Tongue (tissue), 2 donors: ENCODE measurements around the gene ITGA8. TPM values are rescaled to one million over a fixed set of nuclear protein-coding genes. Genes with fewer than 3 reads are reported as not detected.
A peak's percentile ranks its signal among the peaks of the same experiment; 100 is the strongest.
"Not testable (repeated sequence)": the region's sequence is repeated elsewhere in the genome, so short reads cannot be mapped to it uniquely, and the experiment has no call there.

Experiments
- DNase-seq: peaks from one replicate; pipeline ENCODE4 v3.0.0-alpha.2; 2015
- total RNA-seq: library from RNA; depleted of rRNA; stranded (reverse); fragments of >200 nt; gene quantifications from one replicate; pipeline ENCODE4 v1.2.3, GENCODE V29; 2014

Gene ITGA8
- total RNA-seq, 1 donor from 2014 or later: 18.8 TPM

DNA sequence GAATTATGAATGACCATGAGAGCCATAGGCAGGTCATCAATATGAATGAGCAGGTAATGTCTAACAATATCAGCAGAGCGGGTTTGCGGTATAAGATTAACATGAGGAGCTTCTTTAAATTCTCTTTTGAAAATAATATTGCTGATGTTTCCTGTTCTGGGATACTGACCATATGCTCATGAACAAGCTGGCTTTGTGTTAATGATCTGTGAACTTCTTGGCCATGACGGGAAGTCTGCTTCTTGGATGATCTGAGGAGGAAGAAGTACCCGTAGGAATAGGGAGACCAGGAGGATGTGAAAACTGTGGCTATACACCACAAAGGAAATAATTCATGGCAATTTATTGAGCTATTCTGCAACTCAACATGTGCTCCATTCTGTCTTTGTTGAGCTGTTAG lies 38.6 kb downstream of the ITGA8 start:
- DNase-seq: no peak

DNA sequence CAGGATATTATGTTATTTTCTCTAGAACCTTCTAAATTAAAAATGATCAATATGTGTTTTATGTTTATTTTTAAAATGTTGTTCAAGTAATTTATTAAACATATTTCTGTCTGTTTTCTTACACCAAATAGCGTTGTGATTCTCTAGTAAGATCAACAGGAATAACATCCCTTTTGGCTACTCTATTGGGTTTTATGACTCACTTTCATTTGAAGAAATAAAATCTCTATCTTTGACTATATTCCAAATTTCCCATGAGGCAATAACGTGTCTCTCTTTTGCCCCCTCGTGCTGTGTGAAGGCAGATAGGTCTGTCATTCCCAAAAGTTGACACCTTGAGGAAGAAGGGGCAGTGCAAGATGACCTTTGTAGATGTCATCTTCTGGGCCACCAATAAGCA lies 40.9 kb downstream of the ITGA8 start:
- DNase-seq: no peak

DNA sequence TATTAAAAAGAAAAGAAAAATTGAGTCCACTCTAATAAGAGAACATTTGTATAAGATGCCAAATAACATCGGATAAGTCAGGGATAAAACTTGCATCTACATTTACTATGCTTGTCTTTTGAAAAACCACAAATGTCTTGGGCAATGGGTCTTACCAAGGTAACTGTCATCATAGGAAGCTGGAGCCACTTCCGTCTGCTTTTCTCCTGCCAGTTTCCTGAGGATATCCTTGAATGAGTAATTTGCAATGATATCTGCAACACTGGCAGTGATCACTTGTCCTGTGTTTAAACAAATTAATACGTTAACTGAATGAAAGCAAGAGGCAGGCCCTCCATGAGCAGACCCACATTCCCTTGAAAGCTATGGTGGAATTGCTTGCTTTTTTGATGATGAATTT lies 47.3 kb downstream of the ITGA8 start:
- DNase-seq: no peak

DNA sequence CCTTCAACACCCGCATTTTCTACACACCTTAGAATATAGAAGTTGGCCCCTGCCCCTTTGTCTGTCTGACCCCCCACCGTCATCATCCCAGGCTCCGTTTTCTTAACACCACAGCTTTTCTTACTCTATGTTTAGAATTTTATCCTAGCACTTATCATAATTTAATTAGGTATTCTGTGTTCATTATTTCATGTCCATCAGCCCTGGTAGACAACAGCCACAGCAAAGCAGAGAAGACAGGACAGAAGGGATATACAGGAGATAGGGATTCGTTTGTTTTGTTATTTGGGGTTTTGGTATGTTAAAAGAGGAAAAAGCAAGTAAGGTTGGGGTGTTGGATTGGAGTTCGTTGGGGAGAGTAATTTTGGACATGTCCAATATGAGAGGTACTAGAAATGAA lies 48.8 kb downstream of the ITGA8 start:
- no peak for DNase-seq

DNA sequence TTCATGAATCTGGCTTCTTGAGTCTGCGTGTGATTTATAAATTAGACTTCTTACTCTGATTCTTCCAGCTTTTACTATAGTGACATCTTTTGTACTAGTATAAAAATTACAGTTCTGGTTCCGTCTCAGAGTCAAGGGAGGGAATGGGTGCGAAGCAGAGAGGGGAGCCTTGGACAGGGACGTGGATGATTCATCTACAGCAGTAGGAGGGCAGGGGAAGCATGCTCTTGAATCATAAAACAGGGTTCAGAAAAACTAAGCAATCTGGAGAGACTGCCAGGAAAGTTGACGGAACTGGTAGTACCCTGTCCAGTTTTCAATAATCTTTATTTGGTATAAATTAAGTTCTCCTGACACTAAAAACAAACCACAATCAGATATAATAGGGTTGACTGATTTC lies 58.1 kb downstream of the ITGA8 start:
- no peak for DNase-seq

DNA sequence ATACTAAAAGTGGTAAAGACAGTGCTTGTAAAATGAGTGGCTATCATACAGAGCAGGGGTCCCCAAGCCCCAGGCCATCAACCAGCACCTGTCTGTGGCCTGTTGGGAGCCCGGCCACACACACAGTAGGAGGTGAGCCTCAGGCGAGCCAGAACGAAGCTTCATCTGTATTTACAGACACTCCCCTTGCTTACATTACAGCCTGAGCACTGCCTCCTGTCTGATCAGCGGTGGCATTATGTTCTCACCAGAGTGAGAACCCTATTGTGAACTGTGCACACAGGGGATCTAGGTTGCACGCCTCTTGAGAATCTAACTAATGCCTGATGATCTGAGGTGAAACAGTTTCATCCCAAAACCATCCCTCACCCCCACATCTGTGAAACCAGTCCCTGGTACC lies 58.7 kb downstream of the ITGA8 start:
- no peak for DNase-seq

DNA sequence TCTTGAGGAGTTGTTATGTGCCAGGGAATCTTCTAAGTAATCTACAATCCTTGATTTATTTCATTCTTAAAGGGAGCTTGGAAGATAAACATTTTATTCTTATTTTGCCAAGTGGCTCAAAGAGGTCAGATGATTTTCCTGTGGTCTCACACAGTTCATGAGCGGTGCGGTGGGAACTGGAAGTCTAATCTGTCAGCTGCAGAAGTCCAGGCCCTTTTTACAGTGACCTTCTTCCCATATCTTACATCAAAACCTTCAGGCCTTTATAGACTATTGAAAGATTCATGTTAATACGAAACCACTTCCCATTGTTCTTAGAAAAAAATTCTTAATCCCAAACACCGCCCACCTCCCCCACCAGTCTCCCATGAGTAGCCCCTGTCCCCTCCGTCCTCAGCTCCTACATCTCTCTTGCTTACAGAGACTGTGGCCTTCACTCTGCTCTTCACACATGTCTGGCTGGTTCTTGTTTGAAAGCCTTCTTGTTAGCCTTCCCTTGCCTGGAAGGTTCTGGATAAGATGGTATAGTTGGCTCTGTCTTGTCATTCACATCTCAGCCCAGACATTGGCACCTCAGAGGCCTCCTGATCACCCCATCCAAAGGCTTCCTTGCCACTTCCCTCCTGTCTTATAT lies 61.5 kb downstream of the ITGA8 start:
- DNase-seq: no peak

DNA sequence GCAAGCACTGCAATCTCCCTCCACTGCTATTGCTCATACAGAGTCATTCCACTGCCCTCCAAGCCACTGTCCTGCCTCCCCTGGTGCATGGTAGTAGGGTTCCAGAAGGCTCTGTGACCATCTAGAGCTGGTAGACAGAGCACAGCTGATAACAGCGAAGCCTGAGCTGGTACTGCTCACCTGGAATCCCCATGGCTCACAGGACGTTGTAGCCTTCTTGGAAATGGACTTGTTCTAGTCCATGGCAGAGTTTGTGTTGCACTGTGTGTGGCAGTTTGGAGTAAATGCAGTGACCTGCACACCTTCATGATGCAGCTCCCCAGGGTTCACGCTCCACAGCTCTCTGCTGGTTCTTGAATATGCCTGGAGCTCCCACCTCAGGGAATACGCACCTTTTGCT lies 67.0 kb downstream of the ITGA8 start:
- DNase-seq: no peak

DNA sequence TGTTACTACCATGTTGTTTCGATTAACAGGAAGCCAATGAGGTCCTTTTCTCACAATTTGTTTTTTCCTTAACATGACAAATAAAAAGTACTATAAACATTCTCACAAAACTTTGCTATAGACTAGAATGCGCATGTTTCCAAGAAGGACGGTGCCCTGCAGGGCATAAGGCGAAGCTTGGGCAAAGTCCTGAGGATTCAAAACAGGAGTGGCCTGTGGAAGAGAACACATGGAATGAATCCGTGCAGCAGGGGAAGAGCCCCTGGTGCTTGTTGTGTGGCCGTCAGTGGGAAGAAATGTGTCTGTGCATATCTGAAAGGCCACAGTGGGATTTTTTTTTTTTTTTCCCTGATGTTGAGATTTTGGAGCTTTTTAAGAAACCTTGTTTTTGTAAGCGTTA lies 67.6 kb downstream of the ITGA8 start:
- DNase-seq: no peak

DNA sequence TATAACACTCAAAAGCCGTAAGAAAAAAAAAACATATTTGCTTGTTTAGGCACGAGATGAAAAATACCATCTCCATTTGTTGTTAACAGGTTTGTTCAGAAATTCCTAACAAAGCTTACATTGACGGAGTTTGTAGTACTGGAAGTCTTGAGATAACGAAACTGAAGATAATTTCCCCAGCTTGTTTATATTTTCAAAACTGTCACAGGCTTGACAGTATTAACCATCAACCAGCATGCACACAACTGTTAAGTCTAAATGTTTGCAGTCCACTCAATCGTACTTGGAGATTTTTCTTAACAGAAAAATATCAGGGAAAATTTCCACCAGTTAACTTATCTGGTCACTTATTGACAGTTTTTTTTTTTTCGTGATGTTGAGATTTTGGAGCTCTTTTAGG lies 68.5 kb downstream of the ITGA8 start:
- no peak for DNase-seq

DNA sequence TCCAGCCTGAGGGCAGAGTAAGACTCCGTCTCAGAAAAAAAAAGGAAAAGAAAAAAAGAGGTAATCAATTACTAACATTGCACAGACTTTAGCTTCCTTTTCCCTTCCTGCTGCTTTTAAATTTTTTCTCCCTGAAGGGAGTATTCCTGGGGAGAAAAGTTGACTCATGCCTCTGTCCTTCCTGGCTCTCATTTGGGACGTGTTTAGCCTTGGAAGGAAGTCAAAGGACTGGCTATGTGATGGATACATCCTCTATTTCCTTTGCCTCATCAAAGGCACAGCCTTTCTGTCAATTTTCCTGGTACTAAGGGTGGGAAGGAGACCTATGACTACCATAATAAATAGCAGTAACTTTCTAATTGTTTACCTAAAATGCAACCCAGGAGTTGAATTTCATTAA lies 77.6 kb downstream of the ITGA8 start:
- no peak for DNase-seq

DNA sequence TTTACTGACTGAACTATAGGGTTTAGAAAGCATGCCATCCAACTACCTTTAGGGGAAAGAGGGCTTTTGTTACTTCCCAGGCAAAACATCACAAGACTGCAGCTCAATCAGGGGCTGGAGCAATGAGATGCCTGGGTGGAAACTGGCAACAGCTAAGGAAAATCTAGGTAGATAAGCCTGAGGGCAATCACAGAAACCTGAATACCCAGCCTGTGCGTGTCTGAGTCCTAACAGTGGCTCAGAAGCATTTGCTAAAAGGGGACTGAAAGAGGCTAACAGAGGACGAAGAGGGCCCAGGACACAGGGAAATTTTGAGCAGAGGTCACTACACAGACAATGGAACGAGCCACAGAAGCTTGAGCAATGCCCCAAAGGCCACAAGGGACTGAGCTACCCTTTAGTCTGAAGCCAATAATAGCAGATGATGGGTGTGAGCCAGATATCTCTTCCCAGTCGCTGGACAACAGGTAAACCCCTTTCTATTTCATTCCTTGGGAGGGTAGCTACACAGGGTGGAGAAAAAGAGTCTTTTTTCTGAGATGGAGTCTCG lies 79.1 kb downstream of the ITGA8 start:
- no peak for DNase-seq

DNA sequence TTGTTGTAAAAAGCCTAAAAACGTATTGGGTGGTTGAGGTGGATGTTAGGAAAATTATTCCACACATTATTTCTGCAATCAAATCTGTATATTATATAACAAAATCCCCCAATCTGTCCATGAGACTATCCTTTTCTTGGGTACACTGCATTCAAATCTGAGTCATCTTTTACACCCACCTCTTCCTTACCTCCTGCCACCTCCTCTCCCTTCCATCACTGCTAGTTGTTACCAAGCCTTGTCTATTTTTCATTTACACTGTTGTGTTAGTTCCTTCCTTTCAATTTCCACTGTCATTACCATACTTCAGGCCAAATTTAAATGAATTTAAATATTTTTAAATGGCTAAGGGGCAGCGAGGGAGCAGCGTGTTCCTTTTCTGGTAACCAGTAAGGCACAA lies 83.3 kb downstream of the ITGA8 start:
- no peak for DNase-seq

DNA sequence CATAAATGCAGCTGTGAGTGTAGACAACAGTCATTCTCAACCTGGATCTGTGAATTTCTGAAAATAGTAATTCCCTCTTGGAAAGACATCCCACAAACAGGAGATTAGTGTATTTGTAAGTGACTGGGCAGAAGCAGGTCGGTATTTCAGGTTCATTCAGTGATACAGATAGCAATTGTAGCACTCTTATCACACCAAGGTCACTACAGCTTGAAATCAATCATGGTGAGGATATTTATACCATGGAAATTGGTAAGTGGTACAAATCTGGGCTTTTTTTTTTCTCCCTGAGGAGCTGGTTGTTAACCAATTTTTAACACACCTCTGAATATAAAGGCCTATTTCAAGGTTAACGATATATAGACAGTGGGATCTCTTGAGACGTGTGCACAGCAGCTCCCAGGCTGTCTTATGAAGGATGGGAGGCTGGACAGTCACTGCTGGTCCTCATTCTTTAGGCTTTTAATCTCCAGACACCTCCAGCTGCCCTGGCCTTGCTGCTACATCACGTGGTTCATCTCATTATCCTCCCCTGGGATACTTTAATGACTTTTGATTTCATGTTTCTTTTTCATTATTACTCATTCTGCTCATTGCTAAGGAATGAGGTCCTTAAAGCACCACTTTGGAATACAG lies 87.1 kb downstream of the ITGA8 start:
- DNase-seq: no peak

DNA sequence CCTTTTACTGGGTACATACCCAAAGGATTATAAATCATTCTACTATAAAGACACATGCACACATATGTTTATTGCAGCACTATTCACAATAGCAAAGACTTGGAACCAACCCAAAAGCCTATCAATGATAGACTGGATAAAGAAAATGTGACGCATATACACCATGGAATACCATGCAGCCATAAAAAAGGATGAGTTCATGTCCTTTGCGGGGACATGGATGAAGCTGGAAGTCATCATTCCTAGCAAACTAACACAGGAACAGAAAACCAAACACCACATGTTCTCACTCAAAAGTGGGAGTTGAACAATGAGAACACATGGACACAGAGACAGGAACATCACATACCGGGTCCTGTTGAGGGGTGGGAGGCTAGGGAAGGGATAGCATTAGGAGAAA lies 88.5 kb downstream of the ITGA8 start:
- DNase-seq: not testable (repeated sequence)

DNA sequence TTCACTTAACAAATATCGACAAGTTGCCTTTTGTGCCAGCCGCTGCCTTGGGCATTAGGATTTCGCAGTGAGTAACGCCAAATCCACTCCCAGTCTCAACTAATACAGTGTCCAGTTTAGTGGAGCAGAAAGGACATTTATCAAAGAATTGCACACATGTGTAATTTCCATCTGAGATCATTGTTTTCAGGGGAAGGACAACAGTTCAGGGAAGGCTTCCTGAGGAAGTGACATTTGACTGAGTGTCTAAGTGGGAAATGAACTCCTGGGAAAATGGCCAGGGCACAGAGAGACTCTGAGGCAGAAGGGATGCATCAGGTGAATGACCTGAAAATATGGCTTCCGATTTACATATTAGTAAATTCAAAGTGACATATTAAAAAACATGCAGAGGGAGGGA lies 89.4 kb downstream of the ITGA8 start:
- no peak for DNase-seq

DNA sequence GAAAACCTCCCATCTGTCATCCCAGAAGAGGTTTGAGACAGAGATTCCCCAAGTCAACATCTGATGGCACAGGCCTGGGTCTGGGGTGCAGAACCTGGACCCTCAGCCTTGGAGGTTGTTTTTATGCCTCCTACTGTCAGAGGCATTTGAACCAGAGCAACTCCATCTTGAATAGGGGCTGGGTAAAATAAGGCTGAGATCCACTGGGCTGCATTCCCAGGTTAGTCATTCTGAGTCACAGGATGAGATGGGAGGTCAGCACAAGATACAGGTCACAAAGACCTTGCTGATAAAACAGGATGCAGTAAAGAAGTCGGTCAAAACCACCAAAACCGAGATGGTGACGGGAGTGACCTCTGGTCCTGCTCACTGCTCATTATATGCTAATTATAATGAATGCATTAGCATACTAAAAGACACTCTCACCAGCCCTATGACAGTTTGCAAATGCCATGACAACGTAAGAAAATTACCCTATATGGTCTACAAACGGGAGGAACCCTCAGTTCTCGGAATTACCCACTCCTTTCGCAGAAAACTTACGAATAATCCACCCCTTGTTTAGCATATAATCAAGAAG lies 92.0 kb downstream of the ITGA8 start:
- DNase-seq: no peak

DNA sequence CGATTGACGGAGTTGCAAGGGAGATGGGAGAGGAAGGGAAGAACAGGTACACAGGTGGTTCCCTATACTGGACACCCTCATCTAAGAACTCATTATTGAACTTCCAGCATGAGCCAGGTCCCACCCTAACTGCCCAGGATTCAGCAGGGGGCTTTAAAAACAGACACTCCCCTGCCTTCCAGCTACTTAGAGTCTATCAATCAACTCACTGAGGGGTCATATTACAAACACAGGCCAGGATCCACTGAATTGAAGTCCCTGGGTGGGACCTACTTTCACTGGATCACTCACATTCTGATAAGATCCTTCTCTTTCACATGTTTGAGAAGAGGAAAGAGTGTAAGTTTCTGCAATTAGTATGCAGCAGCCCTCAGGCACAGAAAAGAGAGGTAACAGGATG lies 92.8 kb downstream of the ITGA8 start:
- no peak for DNase-seq

DNA sequence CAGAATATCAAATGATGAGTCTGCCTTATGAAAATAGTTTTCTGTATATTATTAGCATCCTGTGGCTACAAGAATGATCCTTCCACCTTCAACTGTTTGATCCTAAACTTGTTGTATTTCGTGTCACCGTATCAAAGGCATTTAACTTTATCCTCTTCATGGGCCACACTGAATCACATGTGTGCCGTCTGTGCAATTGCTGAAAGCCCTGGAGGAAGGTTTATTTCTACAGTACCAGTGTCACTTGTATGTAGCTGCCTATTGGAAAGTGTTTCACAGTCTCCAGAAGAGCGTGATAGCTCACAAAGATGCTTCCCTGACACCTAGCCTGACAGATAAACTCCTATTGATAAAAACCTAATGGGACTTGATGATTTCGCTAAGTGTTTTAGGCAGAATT lies 94.5 kb downstream of the ITGA8 start:
- no peak for DNase-seq

DNA sequence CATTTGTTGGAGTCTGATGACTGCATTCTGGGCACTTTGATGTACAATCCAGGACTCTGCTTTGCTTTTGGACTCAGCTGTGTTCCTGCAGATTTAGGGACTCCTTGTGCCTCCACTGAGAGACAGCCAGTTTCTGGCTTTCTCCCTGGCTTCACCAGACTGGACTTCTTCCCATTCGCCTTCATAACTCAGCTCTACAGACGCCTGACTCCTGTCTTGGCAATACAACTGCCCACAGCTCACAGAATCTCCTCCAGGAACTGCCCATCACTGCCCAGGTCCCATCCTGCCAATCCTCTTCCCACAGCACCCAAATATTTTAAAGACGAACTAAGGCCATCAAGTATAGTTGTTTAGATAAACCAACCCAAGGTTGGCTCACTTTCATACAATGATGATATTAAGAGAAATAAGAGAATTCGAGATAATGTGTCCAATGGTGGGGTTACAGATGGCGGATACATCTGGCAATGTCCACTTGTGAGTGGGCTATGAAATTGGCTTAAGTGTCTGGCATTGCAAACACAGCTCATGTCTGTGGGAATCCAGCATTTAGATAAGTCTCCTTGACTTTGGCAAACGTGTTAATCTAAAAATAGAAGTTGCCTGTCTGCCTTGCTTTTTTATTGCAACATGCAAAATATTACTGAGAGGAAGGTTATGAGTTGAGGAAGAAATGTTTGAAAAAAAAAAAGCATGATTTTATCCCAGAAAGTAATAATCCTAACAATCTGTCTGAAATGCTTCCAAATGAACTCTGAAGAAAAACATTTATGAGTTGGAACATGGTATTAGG lies 95.1 kb downstream of the ITGA8 start:
- DNase-seq: peak; percentile 27

DNA sequence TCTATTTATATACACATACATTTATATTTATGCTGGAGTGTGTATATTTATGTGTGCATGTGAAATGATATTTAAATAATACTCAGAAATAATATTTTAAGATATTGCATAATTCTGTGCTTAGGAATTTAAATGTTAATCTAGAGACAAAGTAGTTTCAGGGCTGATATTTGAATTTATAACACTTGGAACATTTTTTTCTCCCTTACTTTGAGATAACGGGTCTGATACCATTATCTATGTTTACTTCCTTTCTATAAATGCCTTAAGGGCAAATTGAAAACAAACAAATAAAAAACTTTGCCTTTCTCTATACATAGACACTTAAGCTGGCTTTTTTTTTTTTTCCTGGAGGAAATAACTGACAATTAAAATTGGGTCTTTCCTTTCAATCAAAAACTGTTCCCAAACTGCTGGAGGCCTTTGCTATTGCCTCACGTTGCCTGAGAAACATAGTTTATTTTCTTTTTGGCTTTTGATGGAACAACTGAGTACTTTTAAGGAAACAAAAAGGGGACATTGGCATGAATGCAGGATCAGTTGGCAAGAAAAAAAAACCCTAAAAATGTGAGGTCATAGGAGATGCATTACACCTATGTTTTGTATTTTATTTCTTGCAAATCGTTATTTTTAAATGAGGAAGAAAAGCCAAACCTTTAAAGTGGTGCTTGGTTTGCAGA lies 98.7 kb downstream of the ITGA8 start:
- DNase-seq: no peak

DNA sequence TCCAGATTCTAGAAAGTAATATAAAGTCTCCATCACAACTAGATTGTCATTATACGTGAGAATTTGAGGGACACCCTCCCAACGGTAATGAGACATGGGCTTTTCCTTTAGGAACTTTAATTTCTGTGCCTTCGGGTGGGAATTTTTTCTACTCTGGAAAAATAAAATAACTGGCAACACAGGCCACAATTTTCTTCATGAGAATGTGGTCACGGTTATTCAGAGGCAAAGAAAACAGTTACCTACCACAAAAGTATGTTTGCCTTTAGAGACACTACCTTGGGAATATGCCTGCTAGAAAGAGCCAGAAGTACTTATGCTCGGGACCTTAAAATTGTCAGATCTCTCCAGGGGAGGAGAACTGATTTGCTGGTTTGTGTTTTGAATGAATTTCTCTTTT lies 99.4 kb downstream of the ITGA8 start:
- no peak for DNase-seq

DNA sequence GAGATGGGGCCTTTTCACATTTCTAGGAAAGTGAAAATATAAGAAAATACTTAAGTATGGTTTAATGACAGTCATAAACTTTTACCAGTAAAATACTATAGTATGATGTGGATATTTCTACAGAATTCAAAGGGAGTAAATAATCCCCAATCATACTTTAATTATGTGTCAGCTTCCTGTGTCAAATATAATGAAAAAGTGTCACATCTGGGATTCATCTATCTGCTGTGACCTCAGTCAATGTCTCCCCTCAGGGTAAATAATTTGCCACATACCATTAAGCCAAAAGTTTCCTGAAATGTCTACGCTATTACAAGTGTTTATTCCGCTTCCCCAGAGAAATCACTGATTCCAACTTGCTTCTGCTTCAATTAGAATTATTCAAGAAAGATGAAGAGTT lies 110.5 kb downstream of the ITGA8 start:
- DNase-seq: no peak
